Upper lobe of left lung (tissue), 6 donors: ENCODE measurements around the gene ROBO1. TPM values are rescaled to one million over a fixed set of nuclear protein-coding genes. Genes with fewer than 3 reads are reported as not detected.

ENCODE experiments used
- ATAC-seq, 2 donors: fragments of 200-7000 bp; cut with Tn5 transposase; one replicate each; pipeline ENCODE4 v1.9.1; 2022; ENCODE audit warnings: mild to moderate bottlenecking in 2 of 2, moderate library complexity in 2 of 2; ENCODE audit not compliant: low FRiP score in 2 of 2
- DNase-seq, 2 donors: peaks; one replicate each; pipeline ENCODE4 v3.0.0-alpha.2; 2019 to 2020
- H3K27ac ChIP-seq, 4 donors: fragments of 200-600 bp; sonication (generic); one replicate each; pipeline ENCODE4 v1.5.1; 2016 to 2019
- H3K27me3 ChIP-seq, 4 donors: fragments of 200-600 bp; sonication (generic); one replicate each; pipeline ENCODE4 v1.5.1; 2017 to 2019
- H3K36me3 ChIP-seq, 4 donors: fragments of 200-600 bp; sonication (generic); one replicate each; pipeline ENCODE4 v1.5.1; 2016 to 2019
- H3K4me1 ChIP-seq, 4 donors: fragments of 200-600 bp; sonication (generic); one replicate each; pipeline ENCODE4 v1.5.1; 2018 to 2019
- H3K4me3 ChIP-seq, 4 donors: fragments of 200-600 bp; sonication (generic); one replicate each; pipeline ENCODE4 v1.5.1; 2017 to 2019; ENCODE audit warnings: mild to moderate bottlenecking in 2 of 4, moderate library complexity in 1 of 4
- H3K9me3 ChIP-seq, 4 donors: fragments of 200-600 bp; sonication (generic); one replicate each; pipeline ENCODE4 v1.5.1; 2018 to 2019
- CTCF ChIP-seq, 6 experiments: fragments of 450-650 bp in 4 of 6; fragments of 200-600 bp in 2 of 6; sonication (generic) in 2 of 6; IDR thresholded peaks; one replicate each; pipeline ENCODE4 v1.5.1; 2016 to 2019; ENCODE audit warnings: antibody characterized with exemption in 6 of 6
- EP300 ChIP-seq, 4 donors: sonication (generic); formaldehyde crosslinking; IDR thresholded peaks; one replicate each; pipeline ENCODE4 v1.5.1; 2017; ENCODE audit warnings: antibody characterized with exemption in 4 of 4, control low read depth in 2 of 4
- POLR2A ChIP-seq, 4 donors: fragments of 450-650 bp; IDR thresholded peaks; one replicate each; pipeline ENCODE4 v1.5.1; 2016 to 2017; ENCODE audit warnings: antibody characterized with exemption in 4 of 4, mild to moderate bottlenecking in 2 of 4
- POLR2AphosphoS5 ChIP-seq, 2 donors: sonication (generic); formaldehyde crosslinking; IDR thresholded peaks; one replicate each; pipeline ENCODE4 v1.5.1; 2017; ENCODE audit warnings: antibody characterized with exemption in 2 of 2
- WGBS, 2 donors: methylation state at CpG; one replicate each; pipeline ENCODE4 v1.1.5; 2017 to 2018; 5-methylcytosine and 5-hydroxymethylcytosine counted together
- total RNA-seq, 6 donors: library from RNA; depleted of rRNA in 4 of 6; stranded (reverse); fragments of >200 nt in 4 of 6; gene quantifications; one replicate each; pipeline versions ENCODE4 v1.1.0 to v1.2.1, GENCODE V29; 2016 to 2021
- donor health status: DM: no; HTN: no; CAD: no; lungs with moderate emphysema.
- donor health status: DM: no; HTN: yes; CAD: no; lungs with severe emphysema.

ROBO1 gene
- total RNA-seq, 6 donors from 2014 or later, result 10.5 to 29.0 (median 18.0) TPM

DNA sequence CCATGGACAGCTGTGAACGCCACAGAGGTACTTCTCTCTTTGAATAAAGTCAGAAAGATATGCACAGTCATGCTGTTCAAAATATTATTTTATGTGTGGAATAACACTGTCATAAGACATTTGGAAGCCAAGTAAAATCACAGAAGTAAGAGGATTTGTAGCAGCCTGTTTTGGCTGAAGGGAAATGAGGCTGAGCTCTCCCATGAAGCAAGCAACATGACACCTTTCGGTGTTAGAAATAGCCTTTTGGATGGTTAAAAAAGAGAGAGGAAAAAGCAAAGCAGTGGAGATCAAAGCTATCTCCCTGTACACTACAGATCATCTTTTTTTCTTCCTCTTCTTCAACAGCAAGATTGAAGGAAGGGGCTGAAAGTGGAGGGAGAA, 755.3 kb downstream of the ROBO1 start:
- no peak overlapping the region for H3K4me3 ChIP-seq
- no peaks in the 10 kb centered on the region for H3K27me3 ChIP-seq
- TF ChIP-seq EP300 (IDR thresholded peaks at IDR 0.05), result no peak
- H3K9me3 ChIP-seq, result no peaks in the 10 kb centered on the region
- peaks cover 0 to 4% (median 0%) of the 10 kb centered on the region in 4 donors for H3K4me1 ChIP-seq
- 75 to 84% methylated on average over 2 of the region's 2 CpGs for WGBS, 2 donors
- ATAC-seq, result no peak
- H3K36me3 ChIP-seq, result no peaks in the 10 kb centered on the region
- no peak overlapping the region for H3K27ac ChIP-seq
- DNase-seq, result no peak

GRCh38 chr3:79011821-79012529, 755.8 kb downstream of the ROBO1 start:
- DNase-seq (no peak), ATAC-seq (no peak)
- H3K4me3 ChIP-seq, result no peak overlapping the region
- H3K27ac ChIP-seq, result no peak overlapping the region
- no peaks in the 10 kb centered on the region for H3K27me3 ChIP-seq
- H3K36me3 ChIP-seq, result no peaks in the 10 kb centered on the region
- WGBS, 2 donors, result 80 to 82% methylated on average over 5 of the region's 5 CpGs
- H3K9me3 ChIP-seq, result no peaks in the 10 kb centered on the region
- TF ChIP-seq CTCF (IDR thresholded peaks at IDR 0.05), result no peak
- peaks cover 0 to 4% (median 0%) of the 10 kb centered on the region in 4 donors for H3K4me1 ChIP-seq

GRCh38 chr3:79009861-79010260, 757.9 kb downstream of the ROBO1 start:
- TF ChIP-seq EP300 (IDR thresholded peaks at IDR 0.05) (no peak), POLR2AphosphoS5 (IDR thresholded peaks at IDR 0.05) (no peak), CTCF (IDR thresholded peaks at IDR 0.05) (no peak), POLR2A (IDR thresholded peaks at IDR 0.05) (no peak)
- Histone ChIP-seq H3K27ac (no peak overlapping the region), H3K9me3 (no peaks in the 10 kb centered on the region), H3K27me3 (no peaks in the 10 kb centered on the region), H3K4me1 (no peaks in the 10 kb centered on the region), H3K36me3 (no peaks in the 10 kb centered on the region), H3K4me3 (no peak overlapping the region)
- DNase-seq (no peak), ATAC-seq (no peak)

DNA sequence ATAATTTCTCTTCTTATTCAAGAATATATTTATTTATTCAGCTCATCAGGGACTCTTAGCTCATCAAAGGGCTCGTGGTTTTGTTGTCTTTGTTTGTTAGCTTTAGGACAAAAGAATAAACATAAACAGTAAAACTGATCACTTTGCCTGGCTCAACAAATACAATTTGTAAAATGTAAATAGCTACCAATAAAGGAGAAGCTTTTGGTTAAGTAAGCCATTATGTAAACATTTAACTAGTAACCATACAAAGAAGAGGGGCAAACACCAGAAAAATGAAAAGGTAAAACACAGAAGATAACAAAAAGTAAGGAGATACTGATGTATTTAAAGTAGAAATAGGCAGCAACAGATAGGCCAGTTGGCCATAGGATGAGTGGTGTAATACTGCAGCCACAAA, 761.7 kb downstream of the ROBO1 start:
- 61 to 67% methylated on average over 1 of the region's 1 CpG for WGBS, 2 donors
- TF ChIP-seq POLR2A (IDR thresholded peaks at IDR 0.05), result no peak
- TF ChIP-seq POLR2AphosphoS5 (IDR thresholded peaks at IDR 0.05), result no peak
- TF ChIP-seq CTCF (IDR thresholded peaks at IDR 0.05), result no peak
- TF ChIP-seq EP300 (IDR thresholded peaks at IDR 0.05), result no peak
- no peak overlapping the region for H3K27ac ChIP-seq
- H3K36me3 ChIP-seq, result no peaks in the 10 kb centered on the region
- no peaks in the 10 kb centered on the region for H3K4me1 ChIP-seq
- no peak for DNase-seq
- no peak overlapping the region for H3K4me3 ChIP-seq
- no peak for ATAC-seq
- H3K27me3 ChIP-seq, result no peaks in the 10 kb centered on the region
- no peaks in the 10 kb centered on the region for H3K9me3 ChIP-seq

DNA sequence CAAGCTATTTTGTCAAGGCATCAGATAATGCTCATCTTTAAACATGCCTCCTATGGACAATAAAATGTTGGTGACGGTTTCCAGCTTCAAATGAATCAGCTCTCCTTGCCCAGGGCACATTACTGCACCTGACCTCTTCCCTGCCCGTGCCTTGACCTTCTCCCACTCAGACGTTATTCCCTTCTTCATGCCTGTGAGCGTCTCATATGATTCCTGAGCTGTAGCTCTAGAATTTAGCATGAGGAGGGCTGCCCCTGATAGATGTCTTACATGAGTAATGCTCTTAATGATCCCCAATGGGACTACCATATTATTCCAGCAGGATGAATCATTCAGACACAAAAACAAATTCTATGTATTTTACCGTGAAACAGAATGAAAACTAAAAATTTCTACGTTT, 762.7 kb downstream of the ROBO1 start:
- Histone ChIP-seq H3K4me3 (no peak overlapping the region), H3K27me3 (no peaks in the 10 kb centered on the region), H3K36me3 (no peaks in the 10 kb centered on the region), H3K4me1 (no peaks in the 10 kb centered on the region), H3K9me3 (no peaks in the 10 kb centered on the region), H3K27ac (no peak overlapping the region)
- DNase-seq (no peak), ATAC-seq (no peak)
- TF ChIP-seq CTCF (IDR thresholded peaks at IDR 0.05), result no peak
- TF ChIP-seq EP300 (IDR thresholded peaks at IDR 0.05), result no peak
- no peak for TF ChIP-seq POLR2A (IDR thresholded peaks at IDR 0.05)
- TF ChIP-seq POLR2AphosphoS5 (IDR thresholded peaks at IDR 0.05), result no peak
- WGBS, 2 donors, result 85 to 90% methylated on average over 6 of the region's 6 CpGs
